Subcutaneous adipose tissue (tissue), 4 donors: ENCODE data around the gene RGS9. TPM values are rescaled to one million over a fixed set of nuclear protein-coding genes. Genes with fewer than 3 reads are reported as not detected.

ENCODE experiments used
- CTCF ChIP-seq: fragments of 450-650 bp; IDR thresholded peaks from one replicate; pipeline ENCODE4 v1.5.1; 2016; ENCODE audit warnings: low read depth, mild to moderate bottlenecking, control low read depth, antibody characterized with exemption, moderate library complexity
- total RNA-seq, 4 donors: library from RNA; depleted of rRNA; stranded (reverse); fragments of >200 nt; gene quantifications; one replicate each; pipeline ENCODE4 v1.1.0, GENCODE V29; 2016

The RGS9 gene
- total RNA-seq, 4 donors from 2014 or later = 1.5 to 7.5 (median 3.3) TPM

DNA sequence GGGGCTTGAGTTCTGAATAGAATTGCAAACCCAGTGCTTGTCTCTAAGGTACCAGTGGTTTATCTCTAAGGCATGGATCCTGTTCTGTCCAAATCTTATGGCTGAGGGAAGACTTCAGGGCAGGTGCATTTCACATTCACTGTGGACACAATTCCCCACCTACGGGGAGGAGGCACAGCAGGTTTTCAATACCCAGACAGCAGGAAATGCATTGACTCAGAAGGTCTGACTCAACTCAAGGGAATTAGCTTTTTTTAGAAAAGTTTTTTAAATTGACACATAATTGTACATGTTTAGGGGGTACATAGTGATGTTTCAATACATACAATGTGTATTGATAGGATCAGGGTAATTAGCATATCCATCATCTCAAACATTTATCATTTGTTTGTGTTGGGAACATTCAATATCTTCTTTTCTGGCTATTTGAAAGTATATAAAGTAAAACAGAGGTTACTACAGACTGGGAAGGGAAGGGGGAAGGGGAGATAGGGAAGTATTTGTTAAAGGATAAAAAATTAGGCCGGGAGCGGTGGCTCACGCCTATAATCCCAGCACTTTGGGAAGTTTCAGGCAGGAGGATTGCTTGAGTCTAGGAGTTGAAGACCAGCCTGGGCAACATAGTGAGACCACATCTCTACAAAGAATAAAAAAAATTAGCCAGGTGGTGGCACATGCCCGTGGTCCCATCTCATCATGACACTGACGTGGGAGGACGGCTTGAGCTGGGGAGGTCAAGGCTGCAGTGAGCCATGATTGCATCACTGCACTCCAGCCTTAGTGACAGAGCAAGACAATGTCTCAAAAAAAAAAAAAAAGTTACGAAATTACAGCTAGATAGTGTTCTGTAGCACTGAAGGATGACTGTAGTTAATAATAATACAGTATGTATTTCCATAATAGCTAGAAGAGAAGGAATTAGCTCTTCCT lies 54.9 kb downstream of the RGS9 start:
- TF ChIP-seq CTCF = no peak

GRCh38 chr17:65193305-65193704 lies 56.1 kb downstream of the RGS9 start:
- TF ChIP-seq CTCF = no peak

DNA sequence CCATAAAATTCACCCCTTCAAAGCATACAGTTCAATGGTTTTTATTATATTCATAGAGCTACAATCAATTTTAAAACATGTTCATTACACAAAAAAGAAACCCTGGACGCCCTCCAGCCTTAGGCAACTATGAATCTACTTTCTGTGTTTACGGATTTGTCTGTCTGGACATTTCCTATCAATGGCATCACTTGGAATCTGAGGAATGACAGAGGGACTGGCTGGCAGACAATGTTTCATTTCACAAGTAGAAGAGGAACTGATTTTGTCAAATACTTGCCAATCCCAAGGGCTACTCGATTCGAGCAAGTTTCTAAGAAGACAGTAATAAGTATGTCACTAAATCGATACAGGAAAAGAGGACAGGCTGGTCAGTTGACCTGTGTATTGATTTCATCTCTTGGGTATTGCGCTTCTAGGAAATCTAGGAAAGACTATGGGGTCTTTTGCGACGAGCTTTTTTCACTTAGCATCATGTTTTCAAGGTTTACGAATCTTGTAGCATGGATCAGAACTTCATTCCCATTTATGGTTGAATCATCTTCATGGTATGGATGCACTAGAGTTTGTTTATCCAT lies 56.6 kb downstream of the RGS9 start:
- TF ChIP-seq CTCF = no peak

DNA sequence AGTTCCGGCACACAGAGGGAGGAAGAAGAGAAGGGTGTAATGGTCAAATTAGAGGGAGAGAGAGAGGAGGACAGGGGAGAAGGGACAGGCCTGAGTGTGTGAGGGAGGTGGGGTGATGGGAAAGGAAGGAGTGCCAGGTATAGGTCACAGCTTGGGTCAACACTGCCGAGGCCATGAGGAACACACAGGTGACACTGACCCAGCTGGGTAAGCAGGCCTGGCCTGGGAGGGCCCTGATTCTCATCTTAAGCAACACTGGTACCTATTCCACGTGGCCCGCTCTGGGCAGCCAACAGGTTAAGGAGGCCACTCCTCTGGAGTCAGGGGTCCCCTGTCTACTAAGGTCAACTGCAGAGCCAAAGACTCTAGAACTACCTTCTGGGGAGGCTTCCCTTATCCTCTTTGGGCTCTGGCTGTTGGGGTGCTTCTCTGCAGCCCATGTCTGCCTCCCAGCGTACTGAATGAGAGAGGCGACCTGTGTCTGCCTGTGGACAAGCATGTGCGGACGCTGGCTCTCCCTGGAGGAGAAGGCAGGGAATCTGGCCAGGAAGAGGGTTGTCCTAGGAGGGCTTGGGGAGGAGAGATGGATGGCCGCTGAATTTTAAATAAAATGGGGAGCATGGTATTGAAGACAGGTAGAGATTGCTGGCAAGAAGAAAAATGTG lies 57.6 kb downstream of the RGS9 start:
- no peak for TF ChIP-seq CTCF

GRCh38 chr17:65195716-65196115 lies 58.5 kb downstream of the RGS9 start:
- TF ChIP-seq CTCF = no peak

DNA sequence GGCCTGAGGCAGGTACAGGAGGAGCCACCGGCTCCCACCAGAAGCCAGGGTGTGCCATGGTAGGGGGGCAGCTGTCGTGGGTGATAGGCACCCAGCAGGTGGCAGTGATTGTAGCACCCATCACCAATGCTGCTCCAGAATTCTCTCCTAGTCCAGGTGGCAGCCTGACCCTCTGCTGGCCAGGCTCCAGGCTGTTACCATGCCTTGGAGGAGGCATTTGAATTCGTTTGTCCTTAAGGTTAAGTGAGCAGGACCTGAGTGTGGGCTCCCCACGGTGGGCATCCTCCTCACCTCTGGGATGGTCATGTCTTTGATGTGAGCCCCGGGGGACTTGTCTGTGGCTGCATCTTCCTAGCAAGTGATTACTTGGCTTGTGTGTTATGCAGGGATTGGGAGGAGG lies 59.4 kb downstream of the RGS9 start:
- TF ChIP-seq CTCF = no peak

DNA sequence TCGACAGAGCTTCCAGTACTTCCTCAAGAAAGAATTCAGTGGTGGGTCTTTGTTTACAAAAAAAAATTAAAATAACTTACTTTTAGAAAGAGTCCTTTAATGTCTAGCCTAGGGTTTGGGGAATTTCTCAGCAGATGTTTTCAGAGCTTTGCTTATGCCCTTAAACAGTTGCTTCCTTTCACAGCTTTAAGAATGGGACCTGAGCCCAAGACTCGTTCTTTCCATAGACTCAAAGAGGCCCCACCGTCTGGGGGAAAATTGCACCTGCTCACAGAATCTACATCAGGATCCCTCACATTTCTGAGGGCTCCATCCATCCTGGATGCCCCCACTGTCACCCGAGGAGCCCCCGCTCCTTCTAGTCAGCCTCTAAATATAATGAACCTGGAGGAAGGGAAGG lies 60.0 kb downstream of the RGS9 start:
- TF ChIP-seq CTCF = no peak
